Activated CD8-positive, alpha-beta memory T cell treated with anti-CD3 and anti-CD28 coated beads, Interleukin-2, amount 50 U/mL, for 24 hours (primary cell): Measurements from ENCODE around the gene RTN4RL1.

Experiments used
- DNase-seq: peaks from one replicate; pipeline ENCODE4 v3.0.0-alpha.2; 2020; ENCODE audit errors: extremely low read depth

RTN4RL1 gene

GRCh38 chr17:2059547-2060384 is 34.6 kb upstream of the RTN4RL1 start:
- no peak for DNase-seq

GRCh38 chr17:2058586-2059546 is 33.7 kb upstream of the RTN4RL1 start:
- DNase-seq: no peak

- no peak for DNase-seq
These were observed 32.8 kb upstream of the RTN4RL1 start for GRCh38 chr17:2057760-2058585.

- no peak for DNase-seq
These were observed 32.1 kb upstream of the RTN4RL1 start for GRCh38 chr17:2057175-2057759.

- no peak for DNase-seq
These were observed 31.4 kb upstream of the RTN4RL1 start for GRCh38 chr17:2056206-2057174.

- DNase-seq: no peak
These were observed 30.4 kb upstream of the RTN4RL1 start for GRCh38 chr17:2055292-2056205.

GRCh38 chr17:2054512-2055291 is 29.6 kb upstream of the RTN4RL1 start, which contains the start of gene HIC1:
TSS of gene HIC1 (plus strand) at chr17:2055103. CDS start at chr17:2056691, 1,588 bp downstream.
- no peak for DNase-seq

GRCh38 chr17:2054262-2054511 is 29.1 kb upstream of the RTN4RL1 start:
- no peak for DNase-seq

GRCh38 chr17:2053380-2054261 is 28.5 kb upstream of the RTN4RL1 start:
- no peak for DNase-seq

- DNase-seq: no peak
These were observed 26.9 kb upstream of the RTN4RL1 start for GRCh38 chr17:2051933-2052559.

- DNase-seq: no peak
These were observed 26.2 kb upstream of the RTN4RL1 start for GRCh38 chr17:2051061-2051932.

GRCh38 chr17:2050300-2051060 is 25.3 kb upstream of the RTN4RL1 start:
- no peak for DNase-seq

- peak; percentile 73 for DNase-seq
These were observed 24.5 kb upstream of the RTN4RL1 start for GRCh38 chr17:2049333-2050299.

GRCh38 chr17:2048805-2049204 is 23.7 kb upstream of the RTN4RL1 start:
- no peak for DNase-seq
